GM18505 (cell line): ENCODE data around the gene GON4L.
"Not testable (repeated sequence)": the region's sequence is repeated elsewhere in the genome, so short reads cannot be mapped to it uniquely, and the experiment has no call there.

ENCODE experiments used
- ATAC-seq: cut with Tn5 transposase; IDR thresholded peaks from one replicate; pipeline ENCODE4 v1.9.1; 2021; ENCODE audit not compliant: unreplicated experiment
- POLR2A ChIP-seq: IDR thresholded peaks from 4 replicates; pipeline ENCODE4 v1.6.1; 2011; ENCODE audit warnings: borderline replicate concordance; ENCODE audit not compliant: insufficient read depth, insufficient read length; ENCODE audit errors: extremely low read depth

The GON4L gene, protein sequence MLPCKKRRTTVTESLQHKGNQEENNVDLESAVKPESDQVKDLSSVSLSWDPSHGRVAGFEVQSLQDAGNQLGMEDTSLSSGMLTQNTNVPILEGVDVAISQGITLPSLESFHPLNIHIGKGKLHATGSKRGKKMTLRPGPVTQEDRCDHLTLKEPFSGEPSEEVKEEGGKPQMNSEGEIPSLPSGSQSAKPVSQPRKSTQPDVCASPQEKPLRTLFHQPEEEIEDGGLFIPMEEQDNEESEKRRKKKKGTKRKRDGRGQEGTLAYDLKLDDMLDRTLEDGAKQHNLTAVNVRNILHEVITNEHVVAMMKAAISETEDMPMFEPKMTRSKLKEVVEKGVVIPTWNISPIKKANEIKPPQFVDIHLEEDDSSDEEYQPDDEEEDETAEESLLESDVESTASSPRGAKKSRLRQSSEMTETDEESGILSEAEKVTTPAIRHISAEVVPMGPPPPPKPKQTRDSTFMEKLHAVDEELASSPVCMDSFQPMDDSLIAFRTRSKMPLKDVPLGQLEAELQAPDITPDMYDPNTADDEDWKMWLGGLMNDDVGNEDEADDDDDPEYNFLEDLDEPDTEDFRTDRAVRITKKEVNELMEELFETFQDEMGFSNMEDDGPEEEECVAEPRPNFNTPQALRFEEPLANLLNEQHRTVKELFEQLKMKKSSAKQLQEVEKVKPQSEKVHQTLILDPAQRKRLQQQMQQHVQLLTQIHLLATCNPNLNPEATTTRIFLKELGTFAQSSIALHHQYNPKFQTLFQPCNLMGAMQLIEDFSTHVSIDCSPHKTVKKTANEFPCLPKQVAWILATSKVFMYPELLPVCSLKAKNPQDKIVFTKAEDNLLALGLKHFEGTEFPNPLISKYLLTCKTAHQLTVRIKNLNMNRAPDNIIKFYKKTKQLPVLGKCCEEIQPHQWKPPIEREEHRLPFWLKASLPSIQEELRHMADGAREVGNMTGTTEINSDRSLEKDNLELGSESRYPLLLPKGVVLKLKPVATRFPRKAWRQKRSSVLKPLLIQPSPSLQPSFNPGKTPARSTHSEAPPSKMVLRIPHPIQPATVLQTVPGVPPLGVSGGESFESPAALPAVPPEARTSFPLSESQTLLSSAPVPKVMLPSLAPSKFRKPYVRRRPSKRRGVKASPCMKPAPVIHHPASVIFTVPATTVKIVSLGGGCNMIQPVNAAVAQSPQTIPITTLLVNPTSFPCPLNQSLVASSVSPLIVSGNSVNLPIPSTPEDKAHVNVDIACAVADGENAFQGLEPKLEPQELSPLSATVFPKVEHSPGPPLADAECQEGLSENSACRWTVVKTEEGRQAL (N-terminal part only)

DNA sequence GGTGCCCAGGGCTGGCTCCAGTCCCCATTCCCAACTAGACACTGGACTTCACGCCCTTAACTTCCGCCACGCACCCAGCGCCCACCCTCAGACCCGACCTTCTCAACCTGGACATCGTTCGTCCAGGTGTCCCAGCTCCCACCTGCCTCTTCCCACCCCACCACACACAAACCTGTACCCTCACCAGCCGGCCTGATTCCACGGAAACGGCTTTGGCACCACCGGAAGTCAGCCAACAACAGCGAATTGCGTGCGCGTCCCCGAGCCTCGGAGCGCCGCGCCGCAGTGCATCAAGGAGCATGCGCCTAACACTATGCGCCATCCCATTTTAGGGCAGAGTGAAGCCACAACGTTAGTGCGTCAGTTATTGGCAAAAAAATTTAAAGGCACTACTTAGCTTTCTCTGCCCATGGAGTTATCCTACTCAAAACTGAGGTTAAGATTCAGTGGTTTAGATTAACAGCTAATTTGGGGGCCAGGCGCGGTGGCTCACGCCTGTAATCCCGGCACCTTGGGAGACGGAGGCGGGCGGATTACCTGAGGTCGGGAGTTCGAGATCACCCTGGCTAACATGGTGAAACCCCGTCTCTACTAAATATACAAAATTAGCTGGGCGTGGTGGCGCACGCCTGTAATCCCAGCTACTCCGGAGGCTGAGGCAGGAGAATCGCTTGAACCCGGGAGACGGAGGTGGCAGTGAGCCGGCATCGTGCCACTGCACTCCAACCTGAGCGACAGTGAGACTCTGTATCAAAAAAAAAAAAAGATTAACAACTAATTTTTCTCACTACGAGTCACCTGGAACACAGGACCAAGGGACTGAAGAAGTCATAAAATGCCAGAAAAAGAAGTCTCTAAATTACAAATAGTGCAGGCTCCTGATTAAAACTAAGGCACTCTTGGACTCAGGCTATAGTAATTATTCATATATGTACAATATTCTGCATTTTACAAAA, at the start of gene GON4L:
TSS of gene GON4L (minus strand) at position 240 of the 956 bp plus-strand sequence. CDS start 3,434 bp downstream, outside the sequence.
- TF ChIP-seq POLR2A = peak; percentile 90
- peak; percentile 52 for ATAC-seq

DNA sequence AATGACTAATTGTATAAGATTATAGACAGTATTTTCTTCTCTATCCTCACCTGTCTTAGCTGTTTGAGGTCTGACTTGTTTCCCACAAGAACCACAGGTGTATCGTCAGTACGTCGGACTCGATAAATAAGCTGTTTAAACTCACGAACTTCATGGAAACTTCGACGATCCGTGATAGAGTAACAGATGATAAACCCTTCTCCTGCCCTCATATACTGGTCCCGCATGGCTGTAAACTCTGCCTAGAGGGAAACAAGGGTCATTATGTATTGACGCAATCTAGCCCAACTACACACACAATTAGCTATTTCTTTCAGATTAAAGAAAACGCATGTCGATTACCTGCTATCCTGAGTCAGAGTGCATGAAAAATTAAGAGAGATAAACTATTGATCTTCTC, 47.2 kb upstream of the GON4L start:
- ATAC-seq = no peak

DNA sequence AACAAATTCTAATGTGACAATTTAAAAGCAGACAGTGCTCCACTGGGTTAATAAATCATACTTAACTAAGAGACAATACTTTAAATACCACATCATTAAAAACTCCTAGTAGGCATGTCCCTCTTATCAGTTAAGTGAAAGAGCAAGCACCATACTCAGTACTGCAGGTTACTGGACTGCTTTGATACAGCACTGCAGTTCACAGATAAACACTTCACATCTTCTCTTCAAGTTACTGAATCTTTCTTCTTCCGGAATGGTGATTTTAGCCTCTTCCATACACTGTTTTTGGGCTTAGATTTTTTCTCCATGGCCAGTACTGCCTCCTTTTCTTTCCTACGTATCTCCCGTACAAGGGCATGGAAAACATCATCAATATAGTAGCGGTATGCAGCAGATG, 43.1 kb upstream of the GON4L start:
- ATAC-seq = no peak
- TF ChIP-seq POLR2A = no peak

More for the DNA sequence above, 47.2 kb upstream of the GON4L start:
- no peak for TF ChIP-seq POLR2A

DNA sequence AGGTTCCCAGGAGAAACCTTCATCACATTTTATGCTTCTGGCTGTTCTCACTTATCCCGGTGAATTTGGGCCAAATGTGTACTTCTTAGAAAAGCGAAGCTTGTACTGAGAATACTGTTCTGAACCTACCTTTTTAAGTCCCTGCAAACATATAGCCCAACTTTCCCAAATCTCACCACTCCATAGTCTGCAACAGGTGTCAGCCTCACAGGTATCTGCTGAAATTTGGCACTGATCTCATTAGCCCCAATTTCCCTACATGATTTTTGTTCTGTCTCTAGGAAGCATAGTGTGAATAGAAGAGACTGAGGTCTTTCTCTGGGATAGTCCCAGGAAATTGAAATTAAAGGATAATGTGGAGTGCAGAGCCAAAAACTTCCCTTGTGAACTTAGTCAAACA, 42.7 kb upstream of the GON4L start:
- TF ChIP-seq POLR2A = no peak
- ATAC-seq = no peak

DNA sequence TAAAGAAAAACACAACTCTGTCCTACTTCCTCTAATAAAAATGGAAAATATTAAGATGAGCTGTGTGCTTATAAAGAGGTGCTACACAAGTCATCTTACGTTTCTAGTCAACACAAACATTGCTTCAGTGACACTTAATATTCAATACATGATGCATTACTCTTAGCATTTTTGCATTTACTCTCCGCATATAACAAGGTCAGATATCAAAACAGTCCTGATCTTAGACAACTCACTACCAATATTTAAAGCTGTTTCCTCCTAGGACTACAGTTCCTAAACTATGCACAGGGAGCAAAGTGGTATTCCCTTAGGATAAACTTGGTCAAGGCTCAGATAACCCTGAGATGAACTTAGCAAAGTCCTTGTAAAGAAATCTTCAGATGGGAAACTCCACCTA, 41.9 kb upstream of the GON4L start:
- ATAC-seq = no peak
- no peak for TF ChIP-seq POLR2A

DNA sequence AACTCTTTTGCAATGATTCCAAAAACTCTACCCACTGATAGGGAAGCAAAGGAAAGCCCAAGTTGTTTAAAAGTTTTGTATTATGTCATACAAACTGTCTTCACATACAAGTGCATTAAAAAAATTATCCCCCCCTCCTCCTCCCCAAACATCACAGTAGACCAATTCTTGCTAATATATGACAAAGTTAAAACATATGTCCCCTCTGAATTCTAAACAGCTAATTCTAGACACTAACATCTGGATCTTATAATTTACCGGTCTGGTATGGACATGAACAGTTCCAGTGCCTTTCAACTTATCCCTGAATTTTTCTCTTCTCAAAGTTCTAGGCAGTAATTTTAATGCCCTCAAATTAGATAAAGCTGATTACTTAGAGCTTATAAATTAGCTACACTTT, 40.7 kb upstream of the GON4L start:
- no peak for ATAC-seq
- TF ChIP-seq POLR2A = no peak

DNA sequence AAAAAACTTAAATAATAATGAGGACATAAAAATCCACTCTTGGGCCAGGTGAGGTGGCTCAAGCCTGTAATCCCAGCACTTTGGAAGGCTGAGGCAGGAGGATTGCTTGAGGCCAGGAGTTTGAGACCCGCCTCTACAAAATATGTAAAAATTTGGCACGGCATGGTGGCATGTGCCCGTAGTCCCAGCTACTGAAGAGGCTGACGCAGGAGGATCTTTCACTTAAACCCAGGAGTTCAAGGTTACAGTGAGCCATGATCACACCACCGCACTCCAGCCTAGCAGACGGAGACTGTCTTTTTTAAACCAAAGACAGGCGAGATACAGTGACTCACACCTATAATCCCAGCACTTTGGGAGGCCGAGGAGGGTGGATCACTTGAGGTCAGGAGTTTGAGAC, 39.5 kb upstream of the GON4L start:
- ATAC-seq = not testable (repeated sequence)

DNA sequence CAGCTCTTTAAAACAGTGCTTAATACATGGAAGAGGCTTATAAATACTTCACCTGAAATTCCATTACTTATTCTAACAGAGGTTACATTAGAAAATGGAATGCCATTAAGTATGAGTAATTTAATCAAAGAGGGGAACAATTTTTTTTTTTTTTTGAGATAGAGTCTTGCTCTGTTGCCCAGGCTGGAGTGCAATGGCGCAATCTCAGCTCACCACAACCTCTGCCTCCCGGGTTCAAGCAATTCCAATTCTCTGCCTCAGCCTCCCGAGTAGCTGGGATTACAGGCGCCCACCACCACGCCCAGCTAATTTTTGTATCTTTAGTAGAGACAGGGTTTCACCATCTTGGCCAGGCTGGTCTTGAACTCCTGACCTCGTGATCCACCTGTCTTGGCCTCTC, 38.6 kb upstream of the GON4L start:
- not testable (repeated sequence) for ATAC-seq

DNA sequence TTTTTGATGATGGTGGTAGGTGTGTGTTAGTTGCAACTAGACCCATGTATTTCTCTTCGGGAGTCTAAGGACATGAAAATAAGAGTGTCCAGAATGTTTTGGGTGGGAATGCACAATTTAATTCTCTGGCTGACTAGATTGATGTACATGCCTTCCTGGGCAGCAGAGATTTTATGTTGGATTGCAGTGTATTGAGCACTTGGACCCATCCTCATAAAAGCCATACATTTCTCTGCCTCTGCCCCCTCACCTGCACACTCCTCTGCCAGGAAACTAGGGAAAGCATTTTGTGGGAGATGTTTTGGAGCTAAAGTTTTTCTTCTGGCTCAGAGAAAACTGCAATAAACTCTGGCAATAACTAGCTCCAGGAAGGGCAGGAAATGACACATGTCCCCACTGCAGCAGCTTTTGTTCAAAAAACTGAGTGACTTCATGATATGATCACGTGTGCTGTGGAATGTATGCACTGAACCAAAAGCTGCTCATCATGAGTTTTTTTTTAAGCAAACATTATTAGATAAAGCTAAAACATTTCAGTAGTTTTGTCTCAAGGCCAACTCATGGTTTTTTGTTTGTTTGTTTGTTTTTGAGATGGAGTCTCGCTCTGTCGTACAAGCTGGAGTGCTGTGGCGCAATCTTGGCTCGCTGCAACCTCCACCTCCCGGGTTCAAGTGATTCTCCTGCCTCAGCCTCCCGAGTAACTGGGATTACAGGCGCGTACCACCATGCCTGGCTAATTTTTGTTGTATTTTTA, 36.6 kb upstream of the GON4L start:
- no peak for TF ChIP-seq POLR2A
- ATAC-seq = no peak

DNA sequence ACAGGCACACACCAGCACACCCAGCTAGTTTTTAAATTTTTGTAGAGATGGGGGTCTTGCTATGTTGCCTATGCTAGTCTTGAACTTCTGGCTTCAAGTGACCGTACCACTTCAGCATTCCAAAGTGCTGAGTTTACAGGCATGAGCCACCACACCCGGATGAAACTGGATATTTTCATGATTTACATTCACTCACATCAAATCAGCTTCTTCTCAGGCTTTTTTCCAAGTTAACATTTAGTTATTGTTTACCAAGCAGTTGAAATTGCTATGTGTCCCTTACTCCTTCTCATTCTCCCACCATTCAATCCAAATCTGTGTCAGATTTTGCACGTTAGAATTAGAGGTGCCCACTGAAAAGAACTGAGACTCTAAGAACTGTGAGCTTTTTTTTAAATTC, 35.8 kb upstream of the GON4L start:
- TF ChIP-seq POLR2A = no peak
- ATAC-seq = no peak

DNA sequence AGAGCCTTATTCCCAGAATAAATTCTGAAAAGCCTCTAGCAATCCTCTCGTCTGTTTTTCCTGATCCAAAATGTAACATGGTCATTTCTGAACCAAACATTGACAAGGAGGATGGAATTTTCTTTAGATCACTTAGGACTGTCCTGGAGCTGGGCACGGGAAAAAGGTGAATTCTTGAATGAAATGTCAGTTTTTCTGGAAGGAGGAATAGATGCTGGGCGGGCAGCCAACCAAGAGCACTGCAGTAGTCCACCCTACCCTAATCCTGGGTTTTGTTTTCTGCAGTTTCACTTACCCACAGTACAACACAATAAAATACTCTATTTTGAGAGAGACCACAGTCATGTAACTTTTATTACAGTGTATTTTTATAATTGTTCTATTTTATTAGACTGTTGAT, 33.2 kb upstream of the GON4L start:
- no peak for ATAC-seq
- TF ChIP-seq POLR2A = no peak

DNA sequence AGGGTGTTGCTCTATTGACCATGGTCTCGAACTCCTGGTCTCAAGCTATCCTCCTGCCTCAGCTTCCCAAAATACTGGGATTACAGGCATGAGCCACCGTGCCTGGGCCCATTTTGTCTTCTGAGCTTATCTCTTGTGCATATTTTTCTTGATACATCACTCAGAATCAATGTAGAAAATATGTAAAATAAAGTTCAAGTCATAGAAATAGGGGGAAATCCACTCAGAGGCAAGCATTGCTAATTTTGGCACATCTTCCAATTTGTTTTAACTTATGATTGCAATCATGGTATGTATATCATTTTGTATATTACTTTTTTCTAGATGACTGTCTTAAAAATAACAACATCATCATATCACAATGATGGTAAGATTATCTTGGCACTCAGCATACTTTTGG, 32.6 kb upstream of the GON4L start:
- no peak for TF ChIP-seq POLR2A
- no peak for ATAC-seq
